HepG2 (cell line): ENCODE measurements around the gene PPIG. TPM values are rescaled to one million over a fixed set of nuclear protein-coding genes. Genes with fewer than 3 reads are reported as not detected.

ENCODE experiments used
- BORCS8-MEF2B ChIP-seq: sonication (generic); formaldehyde crosslinking; IDR thresholded peaks from 2 replicates; pipeline ENCODE4 v1.8.0; 2022; ENCODE audit warnings: mild to moderate bottlenecking, missing genetic modification reagents
- CHD2 ChIP-seq: IDR thresholded peaks from 2 replicates; pipeline ENCODE4 v1.6.1; 2011; ENCODE audit warnings: low read depth, low read length, improper control_type of control experiment
- CHD4 ChIP-seq: fragments of 200-600 bp; sonication (generic); IDR thresholded peaks from 2 replicates; pipeline ENCODE4 v1.7.0; 2017; ENCODE audit warnings: mild to moderate bottlenecking, low read length, borderline replicate concordance
- CREB1 ChIP-seq, 2 experiments: fragments of 450-650 bp in 1 of 2; IDR thresholded peaks; 2 replicates each; pipeline ENCODE4 v1.6.1; 2016 to 2017; ENCODE audit warnings: control low read depth in 1 of 2, mild to moderate bottlenecking in 1 of 2, missing compliant biosample characterization in 1 of 2, missing genetic modification characterization in 1 of 2
- ESRRA ChIP-seq: sonication (generic); formaldehyde crosslinking; IDR thresholded peaks from 2 replicates; pipeline ENCODE4 v1.5.1; 2020; ENCODE audit warnings: mild to moderate bottlenecking, low read depth, missing genetic modification reagents
- GZF1 ChIP-seq: sonication (generic); formaldehyde crosslinking; IDR thresholded peaks from 2 replicates; pipeline ENCODE4 v1.5.1; 2020; ENCODE audit warnings: mild to moderate bottlenecking, missing genetic modification reagents
- KDM3A ChIP-seq: IDR thresholded peaks from 2 replicates; pipeline ENCODE4 v1.6.1; 2018; ENCODE audit warnings: low read depth, missing compliant biosample characterization
- KDM6A ChIP-seq: IDR thresholded peaks from 2 replicates; pipeline ENCODE4 v1.6.1; 2016; ENCODE audit warnings: low read depth
- MTA1 ChIP-seq: sonication (generic); formaldehyde crosslinking; IDR thresholded peaks from 2 replicates; pipeline ENCODE4 v1.4.0; 2020; ENCODE audit warnings: missing genetic modification reagents, mild to moderate bottlenecking, borderline replicate concordance
- PCBP1 ChIP-seq: fragments of 200-400 bp; formaldehyde crosslinking; IDR thresholded peaks from 2 replicates; pipeline ENCODE4 v1.6.1; 2017; ENCODE audit warnings: mild to moderate bottlenecking, low read depth, low read length, borderline replicate concordance
- POLR2AphosphoS2 ChIP-seq: IDR thresholded peaks from 2 replicates; pipeline ENCODE4 v1.6.1; 2011; ENCODE audit warnings: low read depth, low read length, improper control_type of control experiment
- POLR2AphosphoS5 ChIP-seq: IDR thresholded peaks from 2 replicates; pipeline ENCODE4 v1.6.1; 2012; ENCODE audit warnings: low read depth, low read length
- SIX4 ChIP-seq: sonication (generic); formaldehyde crosslinking; IDR thresholded peaks from 2 replicates; pipeline ENCODE4 v1.4.0; 2020; ENCODE audit warnings: missing genetic modification reagents
- XBP1 ChIP-seq: sonication (generic); formaldehyde crosslinking; IDR thresholded peaks from 2 replicates; pipeline ENCODE4 v1.5.0; 2020; ENCODE audit warnings: missing genetic modification reagents
- ZNF570 ChIP-seq: sonication (generic); formaldehyde crosslinking; IDR thresholded peaks from 2 replicates; pipeline ENCODE4 v1.4.0; 2020; ENCODE audit warnings: mild to moderate bottlenecking, missing genetic modification reagents, borderline replicate concordance
- polyA plus RNA-seq, 8 experiments: library from polyadenylated mRNA; depleted of rRNA in 3 of 8; stranded (reverse) in 7 of 8; unstranded in 1 of 8; fragments of >200 nt; fragmentation: Illumina TruSeq in 4 of 8; extraction: Trizol in 4 of 8; gene quantifications; 2 replicates each; pipeline versions ENCODE4 v1.2.1 to v1.2.3, GENCODE V29; 2011 to 2016; ENCODE audit warnings: low read depth in 4 of 8, missing spikeins in 1 of 8, mixed read lengths in 1 of 8; ENCODE audit not compliant: insufficient read depth in 1 of 8
- total RNA-seq, 5 experiments: library from RNA; depleted of rRNA; stranded (reverse); fragments of >200 nt; fragmentation: Illumina TruSeq; extraction: Trizol; gene quantifications; 2 replicates each; pipeline ENCODE4 v1.2.3, GENCODE V29; 2016; ENCODE audit warnings: low read depth in 1 of 5
- TF ChIP-seq, protein P1 (sequence below): sonication (generic); formaldehyde crosslinking; IDR thresholded peaks from 2 replicates; pipeline ENCODE4 v1.8.0; 2023; ENCODE audit warnings: mild to moderate bottlenecking, missing genetic modification reagents
- TF ChIP-seq, protein P2 (sequence below): sonication (generic); formaldehyde crosslinking; IDR thresholded peaks from 2 replicates; pipeline ENCODE4 v1.4.0; 2020; ENCODE audit warnings: mild to moderate bottlenecking, missing genetic modification reagents
- TF ChIP-seq, protein P3 (sequence below): sonication (generic); formaldehyde crosslinking; IDR thresholded peaks from 2 replicates; pipeline ENCODE4 v1.4.0; 2020; ENCODE audit warnings: missing genetic modification reagents
- TF ChIP-seq, protein P4 (sequence below): sonication (generic); formaldehyde crosslinking; conservative IDR thresholded peaks from 2 replicates; pipeline ENCODE4 v1.4.0; 2020; ENCODE audit warnings: missing genetic modification reagents

Gene PPIG
- total and polyA plus RNA-seq, 2 of the 13 experiments (the other 11 are each of a cell fraction or from before 2014, with no cell fraction given): 31.3 to 81.0 TPM

GRCh38 chr2:169584005-169584877, at the start of gene PPIG (continued):
- TF ChIP-seq POLR2AphosphoS2 (no peak), CHD4 (0 out of 2 replicates have a peak, but pooled peaks have one; percentile 28), XBP1 (CRISPR knock-in tag) (0 out of 2 replicates have a peak, but pooled peaks have one; percentile 7), POLR2AphosphoS5 (peak; percentile 86), MTA1 (CRISPR knock-in tag) (peak; percentile 87), CHD2 (peak; percentile 69), SIX4 (CRISPR knock-in tag) (peak; percentile 45; the same call in 1 of the 2 replicates), BORCS8-MEF2B (CRISPR knock-in tag) (peak; percentile 92), ZNF570 (CRISPR knock-in tag) (no peak), ESRRA (CRISPR knock-in tag) (no peak), KDM3A (CRISPR knock-in tag) (peak; percentile 61), CREB1 (IDR thresholded peaks at IDR 0.05) (peak; percentile 98), CREB1 (CRISPR knock-in tag; IDR thresholded peaks at IDR 0.05) (peak; percentile 100), PCBP1 (peak; percentile 60; the same call in 1 of the 2 replicates), KDM6A (CRISPR knock-in tag) (no peak), GZF1 (CRISPR knock-in tag) (peak; percentile 65; the same call in 1 of the 2 replicates)
- TF ChIP-seq, protein P1, sequence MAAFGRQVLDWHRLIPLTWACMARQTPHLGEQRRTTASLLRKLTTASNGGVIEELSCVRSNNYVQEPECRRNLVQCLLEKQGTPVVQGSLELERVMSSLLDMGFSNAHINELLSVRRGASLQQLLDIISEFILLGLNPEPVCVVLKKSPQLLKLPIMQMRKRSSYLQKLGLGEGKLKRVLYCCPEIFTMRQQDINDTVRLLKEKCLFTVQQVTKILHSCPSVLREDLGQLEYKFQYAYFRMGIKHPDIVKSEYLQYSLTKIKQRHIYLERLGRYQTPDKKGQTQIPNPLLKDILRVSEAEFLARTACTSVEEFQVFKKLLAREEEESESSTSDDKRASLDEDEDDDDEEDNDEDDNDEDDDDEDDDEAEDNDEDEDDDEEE (CRISPR knock-in tag): no peak; the same call in 1 of the 2 replicates
- TF ChIP-seq, protein P2, sequence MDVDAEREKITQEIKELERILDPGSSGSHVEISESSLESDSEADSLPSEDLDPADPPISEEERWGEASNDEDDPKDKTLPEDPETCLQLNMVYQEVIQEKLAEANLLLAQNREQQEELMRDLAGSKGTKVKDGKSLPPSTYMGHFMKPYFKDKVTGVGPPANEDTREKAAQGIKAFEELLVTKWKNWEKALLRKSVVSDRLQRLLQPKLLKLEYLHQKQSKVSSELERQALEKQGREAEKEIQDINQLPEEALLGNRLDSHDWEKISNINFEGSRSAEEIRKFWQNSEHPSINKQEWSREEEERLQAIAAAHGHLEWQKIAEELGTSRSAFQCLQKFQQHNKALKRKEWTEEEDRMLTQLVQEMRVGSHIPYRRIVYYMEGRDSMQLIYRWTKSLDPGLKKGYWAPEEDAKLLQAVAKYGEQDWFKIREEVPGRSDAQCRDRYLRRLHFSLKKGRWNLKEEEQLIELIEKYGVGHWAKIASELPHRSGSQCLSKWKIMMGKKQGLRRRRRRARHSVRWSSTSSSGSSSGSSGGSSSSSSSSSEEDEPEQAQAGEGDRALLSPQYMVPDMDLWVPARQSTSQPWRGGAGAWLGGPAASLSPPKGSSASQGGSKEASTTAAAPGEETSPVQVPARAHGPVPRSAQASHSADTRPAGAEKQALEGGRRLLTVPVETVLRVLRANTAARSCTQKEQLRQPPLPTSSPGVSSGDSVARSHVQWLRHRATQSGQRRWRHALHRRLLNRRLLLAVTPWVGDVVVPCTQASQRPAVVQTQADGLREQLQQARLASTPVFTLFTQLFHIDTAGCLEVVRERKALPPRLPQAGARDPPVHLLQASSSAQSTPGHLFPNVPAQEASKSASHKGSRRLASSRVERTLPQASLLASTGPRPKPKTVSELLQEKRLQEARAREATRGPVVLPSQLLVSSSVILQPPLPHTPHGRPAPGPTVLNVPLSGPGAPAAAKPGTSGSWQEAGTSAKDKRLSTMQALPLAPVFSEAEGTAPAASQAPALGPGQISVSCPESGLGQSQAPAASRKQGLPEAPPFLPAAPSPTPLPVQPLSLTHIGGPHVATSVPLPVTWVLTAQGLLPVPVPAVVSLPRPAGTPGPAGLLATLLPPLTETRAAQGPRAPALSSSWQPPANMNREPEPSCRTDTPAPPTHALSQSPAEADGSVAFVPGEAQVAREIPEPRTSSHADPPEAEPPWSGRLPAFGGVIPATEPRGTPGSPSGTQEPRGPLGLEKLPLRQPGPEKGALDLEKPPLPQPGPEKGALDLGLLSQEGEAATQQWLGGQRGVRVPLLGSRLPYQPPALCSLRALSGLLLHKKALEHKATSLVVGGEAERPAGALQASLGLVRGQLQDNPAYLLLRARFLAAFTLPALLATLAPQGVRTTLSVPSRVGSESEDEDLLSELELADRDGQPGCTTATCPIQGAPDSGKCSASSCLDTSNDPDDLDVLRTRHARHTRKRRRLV (CRISPR knock-in tag): peak; percentile 95
- TF ChIP-seq, protein P3, sequence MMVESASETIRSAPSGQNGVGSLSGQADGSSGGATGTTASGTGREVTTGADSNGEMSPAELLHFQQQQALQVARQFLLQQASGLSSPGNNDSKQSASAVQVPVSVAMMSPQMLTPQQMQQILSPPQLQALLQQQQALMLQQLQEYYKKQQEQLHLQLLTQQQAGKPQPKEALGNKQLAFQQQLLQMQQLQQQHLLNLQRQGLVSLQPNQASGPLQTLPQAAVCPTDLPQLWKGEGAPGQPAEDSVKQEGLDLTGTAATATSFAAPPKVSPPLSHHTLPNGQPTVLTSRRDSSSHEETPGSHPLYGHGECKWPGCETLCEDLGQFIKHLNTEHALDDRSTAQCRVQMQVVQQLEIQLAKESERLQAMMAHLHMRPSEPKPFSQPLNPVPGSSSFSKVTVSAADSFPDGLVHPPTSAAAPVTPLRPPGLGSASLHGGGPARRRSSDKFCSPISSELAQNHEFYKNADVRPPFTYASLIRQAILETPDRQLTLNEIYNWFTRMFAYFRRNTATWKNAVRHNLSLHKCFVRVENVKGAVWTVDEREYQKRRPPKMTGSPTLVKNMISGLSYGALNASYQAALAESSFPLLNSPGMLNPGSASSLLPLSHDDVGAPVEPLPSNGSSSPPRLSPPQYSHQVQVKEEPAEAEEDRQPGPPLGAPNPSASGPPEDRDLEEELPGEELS (CRISPR knock-in tag): peak; percentile 67
- TF ChIP-seq, protein P4, sequence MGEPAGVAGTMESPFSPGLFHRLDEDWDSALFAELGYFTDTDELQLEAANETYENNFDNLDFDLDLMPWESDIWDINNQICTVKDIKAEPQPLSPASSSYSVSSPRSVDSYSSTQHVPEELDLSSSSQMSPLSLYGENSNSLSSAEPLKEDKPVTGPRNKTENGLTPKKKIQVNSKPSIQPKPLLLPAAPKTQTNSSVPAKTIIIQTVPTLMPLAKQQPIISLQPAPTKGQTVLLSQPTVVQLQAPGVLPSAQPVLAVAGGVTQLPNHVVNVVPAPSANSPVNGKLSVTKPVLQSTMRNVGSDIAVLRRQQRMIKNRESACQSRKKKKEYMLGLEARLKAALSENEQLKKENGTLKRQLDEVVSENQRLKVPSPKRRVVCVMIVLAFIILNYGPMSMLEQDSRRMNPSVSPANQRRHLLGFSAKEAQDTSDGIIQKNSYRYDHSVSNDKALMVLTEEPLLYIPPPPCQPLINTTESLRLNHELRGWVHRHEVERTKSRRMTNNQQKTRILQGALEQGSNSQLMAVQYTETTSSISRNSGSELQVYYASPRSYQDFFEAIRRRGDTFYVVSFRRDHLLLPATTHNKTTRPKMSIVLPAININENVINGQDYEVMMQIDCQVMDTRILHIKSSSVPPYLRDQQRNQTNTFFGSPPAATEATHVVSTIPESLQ (CRISPR knock-in tag): peak; percentile 78; the same call in 1 of the 2 replicates
